ENCODE results near the gene DOCK7.

DNA sequence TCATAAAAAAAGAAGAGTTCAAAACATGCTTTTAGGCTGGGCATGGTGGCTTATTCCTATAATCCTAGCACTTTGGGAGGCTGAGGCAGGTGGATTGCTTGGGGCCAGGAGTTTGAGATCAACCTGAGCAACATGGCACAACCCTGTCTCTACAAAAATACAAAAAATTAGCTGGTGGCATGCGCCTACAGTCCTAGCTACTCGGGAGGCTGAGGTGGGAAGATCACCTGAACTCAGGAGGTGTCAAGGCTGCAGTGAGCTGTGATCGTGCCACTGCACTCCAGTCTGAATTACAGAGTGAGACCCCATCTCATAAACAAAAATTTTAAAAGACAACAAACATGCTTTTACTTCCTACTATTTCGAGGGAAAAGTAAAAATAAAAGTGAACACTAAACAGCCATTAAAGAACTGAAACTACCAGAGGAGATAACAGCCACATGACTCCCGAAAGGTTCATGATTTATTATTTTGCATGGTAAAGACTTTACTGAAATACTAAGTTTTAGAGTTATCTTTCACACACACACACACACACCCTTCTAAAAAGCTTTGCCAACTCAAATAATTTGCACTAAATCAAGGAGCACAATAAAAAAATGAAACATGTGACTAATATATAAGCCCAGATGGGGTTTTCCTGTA lies 203.2 kb downstream of the DOCK7 start:
- TF ChIP-seq, protein P1, sequence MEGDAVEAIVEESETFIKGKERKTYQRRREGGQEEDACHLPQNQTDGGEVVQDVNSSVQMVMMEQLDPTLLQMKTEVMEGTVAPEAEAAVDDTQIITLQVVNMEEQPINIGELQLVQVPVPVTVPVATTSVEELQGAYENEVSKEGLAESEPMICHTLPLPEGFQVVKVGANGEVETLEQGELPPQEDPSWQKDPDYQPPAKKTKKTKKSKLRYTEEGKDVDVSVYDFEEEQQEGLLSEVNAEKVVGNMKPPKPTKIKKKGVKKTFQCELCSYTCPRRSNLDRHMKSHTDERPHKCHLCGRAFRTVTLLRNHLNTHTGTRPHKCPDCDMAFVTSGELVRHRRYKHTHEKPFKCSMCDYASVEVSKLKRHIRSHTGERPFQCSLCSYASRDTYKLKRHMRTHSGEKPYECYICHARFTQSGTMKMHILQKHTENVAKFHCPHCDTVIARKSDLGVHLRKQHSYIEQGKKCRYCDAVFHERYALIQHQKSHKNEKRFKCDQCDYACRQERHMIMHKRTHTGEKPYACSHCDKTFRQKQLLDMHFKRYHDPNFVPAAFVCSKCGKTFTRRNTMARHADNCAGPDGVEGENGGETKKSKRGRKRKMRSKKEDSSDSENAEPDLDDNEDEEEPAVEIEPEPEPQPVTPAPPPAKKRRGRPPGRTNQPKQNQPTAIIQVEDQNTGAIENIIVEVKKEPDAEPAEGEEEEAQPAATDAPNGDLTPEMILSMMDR (conservative IDR thresholded peaks at IDR 0.05 in 1 of 2, IDR thresholded peaks at IDR 0.05 in 1 of 2; ENCODE audit: extremely low read depth in 1 of 2, insufficient read depth in 1 of 2, low read depth in 1 of 2, low read length in 2 of 2) = no peak
- TF ChIP-seq EZH2 (IDR thresholded peaks at IDR 0.05; ENCODE audit: borderline replicate concordance, low read length) = no peak

Measured in mammary epithelial cell (primary cell).